ENCODE data around the gene MYMK.

- TF ChIP-seq CTCF (conservative IDR thresholded peaks at IDR 0.05; ENCODE audit: low read depth in 2 of 2): no peak
- no peak for TF ChIP-seq REST (IDR thresholded peaks at IDR 0.05; ENCODE audit: unreplicated experiment)
- no peak for TF ChIP-seq NANOG (IDR thresholded peaks at IDR 0.05; ENCODE audit: borderline replicate concordance)
- TF ChIP-seq EZH2phosphoT487 (IDR thresholded peaks at IDR 0.05; ENCODE audit: unreplicated experiment): no peak
Measured at GRCh38 chr9:133569121-133569785, 44.5 kb upstream of the MYMK start.

Data from GM23338 (cell line).